H1 (cell line): ENCODE results near the gene PCDHGA3. TPM values are rescaled to one million over a fixed set of nuclear protein-coding genes. Genes with fewer than 3 reads are reported as not detected.

Experiments
- EZH2 ChIP-seq: fragments of 200-600 bp; sonication (generic); IDR thresholded peaks from 2 replicates; pipeline ENCODE4 v1.7.1; 2012; ENCODE audit warnings: low read depth, mild to moderate bottlenecking, moderate library complexity, low read length, inconsistent platforms; ENCODE audit not compliant: severe bottlenecking
- SP4 ChIP-seq: IDR thresholded peaks from 2 replicates; pipeline ENCODE4 v1.6.1; 2012; ENCODE audit warnings: low read length, inconsistent platforms
- SUZ12 ChIP-seq: fragments of 200-600 bp; sonication (generic); IDR thresholded peaks from 2 replicates; pipeline ENCODE4 v1.6.1; 2012; ENCODE audit warnings: mild to moderate bottlenecking, inconsistent platforms, low read length, moderate library complexity, mixed read lengths
- polyA plus RNA-seq, 7 experiments: library from polyadenylated mRNA; depleted of rRNA in 3 of 7; stranded (reverse) in 5 of 7; unstranded in 2 of 7; fragments of >200 nt in 5 of 7; fragments of 200-250 nt in 2 of 7; gene quantifications; 1 replicate in 5 of 7; 2 replicates in 1 of 7; 4 replicates in 1 of 7; pipeline versions ENCODE4 v1.2.1 to v1.2.3, GENCODE V29; 2011 to 2013; ENCODE audit warnings: missing spikeins in 2 of 7, mixed read lengths in 2 of 7
- total RNA-seq: library from RNA; stranded (reverse); fragmentation: NEBNext Ultra II Directional; extraction: Animal tissue kit (Norgen Biotek cat#: 25700); gene quantifications from 2 replicates; pipeline ENCODE4 v1.2.1, GENCODE V29; 2021
- TF ChIP-seq, protein P1 (sequence below): IDR thresholded peaks from 2 replicates; pipeline ENCODE4 v1.6.1; 2011; ENCODE audit warnings: low read length, improper control_type of control experiment
- TF ChIP-seq, protein P2 (sequence below): IDR thresholded peaks from 2 replicates; pipeline ENCODE4 v1.6.1; 2012; ENCODE audit warnings: low read length, inconsistent platforms
- TF ChIP-seq, protein P3 (sequence below): fragments of 300-600 bp; sonication (generic); IDR thresholded peaks from 2 replicates; pipeline ENCODE4 v1.7.1; 2012; ENCODE audit warnings: low read length, moderate library complexity, mild to moderate bottlenecking, inconsistent platforms; ENCODE audit not compliant: insufficient replicate concordance
- TF ChIP-seq, protein P4 (sequence below): IDR thresholded peaks from 2 replicates; pipeline ENCODE4 v1.6.1; 2012; ENCODE audit warnings: inconsistent platforms

PCDHGA3 gene
- total and polyA plus RNA-seq, 2 of the 8 experiments (the other 6 are each of a cell fraction or from before 2014, with no cell fraction given): 0.15 to 0.39 TPM

DNA sequence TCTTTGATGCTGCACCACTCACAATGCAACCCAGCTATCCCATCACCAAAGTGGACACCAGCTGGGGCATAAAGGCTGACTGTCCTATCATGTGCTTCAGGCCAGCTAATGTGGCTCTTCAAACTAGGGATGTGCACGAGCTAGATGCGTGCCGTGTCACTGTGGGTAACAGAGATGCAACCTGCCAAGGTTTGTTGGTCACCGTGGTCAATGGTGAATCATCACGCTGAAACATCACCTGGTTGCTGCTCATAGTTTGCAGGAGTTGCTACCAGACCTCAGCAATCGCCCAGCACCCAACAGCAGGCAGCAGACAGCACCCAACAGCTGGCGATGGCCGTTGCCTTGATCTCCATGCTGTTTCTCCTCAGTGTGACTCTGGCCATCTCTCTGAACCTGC lies 15.4 kb upstream of the PCDHGA3 start (continued):
- TF ChIP-seq, protein P1, sequence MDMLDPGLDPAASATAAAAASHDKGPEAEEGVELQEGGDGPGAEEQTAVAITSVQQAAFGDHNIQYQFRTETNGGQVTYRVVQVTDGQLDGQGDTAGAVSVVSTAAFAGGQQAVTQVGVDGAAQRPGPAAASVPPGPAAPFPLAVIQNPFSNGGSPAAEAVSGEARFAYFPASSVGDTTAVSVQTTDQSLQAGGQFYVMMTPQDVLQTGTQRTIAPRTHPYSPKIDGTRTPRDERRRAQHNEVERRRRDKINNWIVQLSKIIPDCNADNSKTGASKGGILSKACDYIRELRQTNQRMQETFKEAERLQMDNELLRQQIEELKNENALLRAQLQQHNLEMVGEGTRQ: no peak
- TF ChIP-seq SUZ12 (no peak), SP4 (no peak), EZH2 (no peak)
- TF ChIP-seq, protein P2, sequence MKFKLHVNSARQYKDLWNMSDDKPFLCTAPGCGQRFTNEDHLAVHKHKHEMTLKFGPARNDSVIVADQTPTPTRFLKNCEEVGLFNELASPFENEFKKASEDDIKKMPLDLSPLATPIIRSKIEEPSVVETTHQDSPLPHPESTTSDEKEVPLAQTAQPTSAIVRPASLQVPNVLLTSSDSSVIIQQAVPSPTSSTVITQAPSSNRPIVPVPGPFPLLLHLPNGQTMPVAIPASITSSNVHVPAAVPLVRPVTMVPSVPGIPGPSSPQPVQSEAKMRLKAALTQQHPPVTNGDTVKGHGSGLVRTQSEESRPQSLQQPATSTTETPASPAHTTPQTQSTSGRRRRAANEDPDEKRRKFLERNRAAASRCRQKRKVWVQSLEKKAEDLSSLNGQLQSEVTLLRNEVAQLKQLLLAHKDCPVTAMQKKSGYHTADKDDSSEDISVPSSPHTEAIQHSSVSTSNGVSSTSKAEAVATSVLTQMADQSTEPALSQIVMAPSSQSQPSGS: no peak
- TF ChIP-seq, protein P3, sequence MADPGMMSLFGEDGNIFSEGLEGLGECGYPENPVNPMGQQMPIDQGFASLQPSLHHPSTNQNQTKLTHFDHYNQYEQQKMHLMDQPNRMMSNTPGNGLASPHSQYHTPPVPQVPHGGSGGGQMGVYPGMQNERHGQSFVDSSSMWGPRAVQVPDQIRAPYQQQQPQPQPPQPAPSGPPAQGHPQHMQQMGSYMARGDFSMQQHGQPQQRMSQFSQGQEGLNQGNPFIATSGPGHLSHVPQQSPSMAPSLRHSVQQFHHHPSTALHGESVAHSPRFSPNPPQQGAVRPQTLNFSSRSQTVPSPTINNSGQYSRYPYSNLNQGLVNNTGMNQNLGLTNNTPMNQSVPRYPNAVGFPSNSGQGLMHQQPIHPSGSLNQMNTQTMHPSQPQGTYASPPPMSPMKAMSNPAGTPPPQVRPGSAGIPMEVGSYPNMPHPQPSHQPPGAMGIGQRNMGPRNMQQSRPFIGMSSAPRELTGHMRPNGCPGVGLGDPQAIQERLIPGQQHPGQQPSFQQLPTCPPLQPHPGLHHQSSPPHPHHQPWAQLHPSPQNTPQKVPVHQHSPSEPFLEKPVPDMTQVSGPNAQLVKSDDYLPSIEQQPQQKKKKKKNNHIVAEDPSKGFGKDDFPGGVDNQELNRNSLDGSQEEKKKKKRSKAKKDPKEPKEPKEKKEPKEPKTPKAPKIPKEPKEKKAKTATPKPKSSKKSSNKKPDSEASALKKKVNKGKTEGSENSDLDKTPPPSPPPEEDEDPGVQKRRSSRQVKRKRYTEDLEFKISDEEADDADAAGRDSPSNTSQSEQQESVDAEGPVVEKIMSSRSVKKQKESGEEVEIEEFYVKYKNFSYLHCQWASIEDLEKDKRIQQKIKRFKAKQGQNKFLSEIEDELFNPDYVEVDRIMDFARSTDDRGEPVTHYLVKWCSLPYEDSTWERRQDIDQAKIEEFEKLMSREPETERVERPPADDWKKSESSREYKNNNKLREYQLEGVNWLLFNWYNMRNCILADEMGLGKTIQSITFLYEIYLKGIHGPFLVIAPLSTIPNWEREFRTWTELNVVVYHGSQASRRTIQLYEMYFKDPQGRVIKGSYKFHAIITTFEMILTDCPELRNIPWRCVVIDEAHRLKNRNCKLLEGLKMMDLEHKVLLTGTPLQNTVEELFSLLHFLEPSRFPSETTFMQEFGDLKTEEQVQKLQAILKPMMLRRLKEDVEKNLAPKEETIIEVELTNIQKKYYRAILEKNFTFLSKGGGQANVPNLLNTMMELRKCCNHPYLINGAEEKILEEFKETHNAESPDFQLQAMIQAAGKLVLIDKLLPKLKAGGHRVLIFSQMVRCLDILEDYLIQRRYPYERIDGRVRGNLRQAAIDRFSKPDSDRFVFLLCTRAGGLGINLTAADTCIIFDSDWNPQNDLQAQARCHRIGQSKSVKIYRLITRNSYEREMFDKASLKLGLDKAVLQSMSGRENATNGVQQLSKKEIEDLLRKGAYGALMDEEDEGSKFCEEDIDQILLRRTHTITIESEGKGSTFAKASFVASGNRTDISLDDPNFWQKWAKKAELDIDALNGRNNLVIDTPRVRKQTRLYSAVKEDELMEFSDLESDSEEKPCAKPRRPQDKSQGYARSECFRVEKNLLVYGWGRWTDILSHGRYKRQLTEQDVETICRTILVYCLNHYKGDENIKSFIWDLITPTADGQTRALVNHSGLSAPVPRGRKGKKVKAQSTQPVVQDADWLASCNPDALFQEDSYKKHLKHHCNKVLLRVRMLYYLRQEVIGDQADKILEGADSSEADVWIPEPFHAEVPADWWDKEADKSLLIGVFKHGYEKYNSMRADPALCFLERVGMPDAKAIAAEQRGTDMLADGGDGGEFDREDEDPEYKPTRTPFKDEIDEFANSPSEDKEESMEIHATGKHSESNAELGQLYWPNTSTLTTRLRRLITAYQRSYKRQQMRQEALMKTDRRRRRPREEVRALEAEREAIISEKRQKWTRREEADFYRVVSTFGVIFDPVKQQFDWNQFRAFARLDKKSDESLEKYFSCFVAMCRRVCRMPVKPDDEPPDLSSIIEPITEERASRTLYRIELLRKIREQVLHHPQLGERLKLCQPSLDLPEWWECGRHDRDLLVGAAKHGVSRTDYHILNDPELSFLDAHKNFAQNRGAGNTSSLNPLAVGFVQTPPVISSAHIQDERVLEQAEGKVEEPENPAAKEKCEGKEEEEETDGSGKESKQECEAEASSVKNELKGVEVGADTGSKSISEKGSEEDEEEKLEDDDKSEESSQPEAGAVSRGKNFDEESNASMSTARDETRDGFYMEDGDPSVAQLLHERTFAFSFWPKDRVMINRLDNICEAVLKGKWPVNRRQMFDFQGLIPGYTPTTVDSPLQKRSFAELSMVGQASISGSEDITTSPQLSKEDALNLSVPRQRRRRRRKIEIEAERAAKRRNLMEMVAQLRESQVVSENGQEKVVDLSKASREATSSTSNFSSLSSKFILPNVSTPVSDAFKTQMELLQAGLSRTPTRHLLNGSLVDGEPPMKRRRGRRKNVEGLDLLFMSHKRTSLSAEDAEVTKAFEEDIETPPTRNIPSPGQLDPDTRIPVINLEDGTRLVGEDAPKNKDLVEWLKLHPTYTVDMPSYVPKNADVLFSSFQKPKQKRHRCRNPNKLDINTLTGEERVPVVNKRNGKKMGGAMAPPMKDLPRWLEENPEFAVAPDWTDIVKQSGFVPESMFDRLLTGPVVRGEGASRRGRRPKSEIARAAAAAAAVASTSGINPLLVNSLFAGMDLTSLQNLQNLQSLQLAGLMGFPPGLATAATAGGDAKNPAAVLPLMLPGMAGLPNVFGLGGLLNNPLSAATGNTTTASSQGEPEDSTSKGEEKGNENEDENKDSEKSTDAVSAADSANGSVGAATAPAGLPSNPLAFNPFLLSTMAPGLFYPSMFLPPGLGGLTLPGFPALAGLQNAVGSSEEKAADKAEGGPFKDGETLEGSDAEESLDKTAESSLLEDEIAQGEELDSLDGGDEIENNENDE: no peak
- TF ChIP-seq, protein P4, sequence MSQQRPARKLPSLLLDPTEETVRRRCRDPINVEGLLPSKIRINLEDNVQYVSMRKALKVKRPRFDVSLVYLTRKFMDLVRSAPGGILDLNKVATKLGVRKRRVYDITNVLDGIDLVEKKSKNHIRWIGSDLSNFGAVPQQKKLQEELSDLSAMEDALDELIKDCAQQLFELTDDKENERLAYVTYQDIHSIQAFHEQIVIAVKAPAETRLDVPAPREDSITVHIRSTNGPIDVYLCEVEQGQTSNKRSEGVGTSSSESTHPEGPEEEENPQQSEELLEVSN: no peak
- TF ChIP-seq, all 59 proteins: peak for 0
